A673 (cell line): ENCODE results near the gene ABCA13. TPM values are rescaled to one million over a fixed set of nuclear protein-coding genes. Genes with fewer than 3 reads are reported as not detected.
A peak's percentile ranks its signal among the peaks of the same experiment; 100 is the strongest.

Experiments
- BruUV-seq: library from RNA; stranded (reverse); fragments of 400-500 nt; replicated peaks from 2 replicates; lab custom pipeline; 2021; lab: Mats Ljungman, UMichigan
- CTCF ChIA-PET: fragments of 300-600 bp; sonication (Branson Sonifier 250); formaldehyde crosslinking; loops from one replicate; lab custom pipeline; 2022; ENCODE audit warnings: antibody characterized with exemption; lab: Charles Lee
- POLR2A ChIA-PET: fragments of 300-600 bp; sonication (Branson Sonifier 250); formaldehyde crosslinking; loops from one replicate; lab custom pipeline; 2022; ENCODE audit warnings: antibody characterized with exemption; ENCODE audit not compliant: low non-redundant PET; lab: Charles Lee
- DNase-seq: peaks from one replicate; pipeline ENCODE4 v3.0.0-alpha.2; 2015; ENCODE audit warnings: low spot score
- H3K27ac ChIP-seq: fragments of 200-600 bp; sonication (generic); 2 replicates; pipeline ENCODE4 v1.5.1; 2016; ENCODE audit warnings: mixed run types, low read depth, mild to moderate bottlenecking, mixed read lengths, antibody characterized with exemption, low read length; ENCODE audit not compliant: poor library complexity, severe bottlenecking
- H3K27me3 ChIP-seq: fragments of 200-600 bp; sonication (generic); replicated peaks from 2 replicates; pipeline ENCODE4 v1.6.1; 2017; ENCODE audit warnings: mixed run types, low read depth, mild to moderate bottlenecking, mixed read lengths, antibody characterized with exemption, low read length; ENCODE audit not compliant: insufficient read depth, poor library complexity
- H3K36me3 ChIP-seq: fragments of 200-600 bp; sonication (generic); 2 replicates; pipeline ENCODE4 v1.6.1; 2016; ENCODE audit warnings: mixed run types, mild to moderate bottlenecking, mixed read lengths, antibody characterized with exemption, low read length; ENCODE audit not compliant: insufficient read depth, poor library complexity, severe bottlenecking
- H3K4me1 ChIP-seq: fragments of 200-600 bp; sonication (generic); 2 replicates; pipeline ENCODE4 v1.6.1; 2017; ENCODE audit warnings: mixed run types, mild to moderate bottlenecking, mixed read lengths, antibody characterized with exemption, low read length; ENCODE audit not compliant: insufficient read depth, poor library complexity, severe bottlenecking
- H3K4me3 ChIP-seq: fragments of 200-600 bp; sonication (generic); 2 replicates; pipeline ENCODE4 v1.5.1; 2016; ENCODE audit warnings: low read depth, mixed run types, mild to moderate bottlenecking, mixed read lengths, low read length; ENCODE audit not compliant: poor library complexity, severe bottlenecking
- H3K9me3 ChIP-seq: fragments of 200-600 bp; sonication (generic); 2 replicates; pipeline ENCODE4 v1.6.1; 2016; ENCODE audit warnings: mixed run types, low read depth, mild to moderate bottlenecking, mixed read lengths, antibody characterized with exemption, low read length; ENCODE audit not compliant: poor library complexity, severe bottlenecking
- EZH2 ChIP-seq: fragments of 200-600 bp; sonication (generic); IDR thresholded peaks from 2 replicates; pipeline ENCODE4 v1.6.1; 2017; ENCODE audit warnings: borderline replicate concordance, low read depth, mild to moderate bottlenecking, mixed read lengths, antibody characterized with exemption, low read length; ENCODE audit not compliant: poor library complexity, severe bottlenecking
- intact Hi-C: fragments of 100-400 bp; cut with micrococcal nuclease; formaldehyde crosslinking; loops from one replicate; pipeline ENCODE4 v1.10.0; 2022; ENCODE audit not compliant: unreplicated experiment
- total RNA-seq: library from RNA; stranded (reverse); gene quantifications from 2 replicates; pipeline ENCODE4 v1.2.3, GENCODE V29; 2021
- TF ChIP-seq, protein P1 (sequence below): fragments of 300-800, 200-600 bp; sonication (generic); conservative IDR thresholded peaks from 2 replicates; pipeline ENCODE4 v1.5.1; 2017; ENCODE audit warnings: low read depth, mild to moderate bottlenecking, antibody characterized with exemption, low read length, moderate library complexity, mixed read lengths

ABCA13 gene
- total RNA-seq, 1 experiment from 2014 or later = 15.6 TPM

GRCh38 chr7:48173313-48173712 is 2.1 kb downstream of the ABCA13 start:
- Histone ChIP-seq H3K27me3 (no peaks in the 10 kb centered on the region), H3K4me3 (peak overlapping the region; percentile 13), H3K9me3 (no peaks in the 10 kb centered on the region), H3K27ac (no peak overlapping the region), H3K36me3 (no peaks in the 10 kb centered on the region), H3K4me1 (no peaks in the 10 kb centered on the region)
- no peak for TF ChIP-seq EZH2
- TF ChIP-seq, protein P1, sequence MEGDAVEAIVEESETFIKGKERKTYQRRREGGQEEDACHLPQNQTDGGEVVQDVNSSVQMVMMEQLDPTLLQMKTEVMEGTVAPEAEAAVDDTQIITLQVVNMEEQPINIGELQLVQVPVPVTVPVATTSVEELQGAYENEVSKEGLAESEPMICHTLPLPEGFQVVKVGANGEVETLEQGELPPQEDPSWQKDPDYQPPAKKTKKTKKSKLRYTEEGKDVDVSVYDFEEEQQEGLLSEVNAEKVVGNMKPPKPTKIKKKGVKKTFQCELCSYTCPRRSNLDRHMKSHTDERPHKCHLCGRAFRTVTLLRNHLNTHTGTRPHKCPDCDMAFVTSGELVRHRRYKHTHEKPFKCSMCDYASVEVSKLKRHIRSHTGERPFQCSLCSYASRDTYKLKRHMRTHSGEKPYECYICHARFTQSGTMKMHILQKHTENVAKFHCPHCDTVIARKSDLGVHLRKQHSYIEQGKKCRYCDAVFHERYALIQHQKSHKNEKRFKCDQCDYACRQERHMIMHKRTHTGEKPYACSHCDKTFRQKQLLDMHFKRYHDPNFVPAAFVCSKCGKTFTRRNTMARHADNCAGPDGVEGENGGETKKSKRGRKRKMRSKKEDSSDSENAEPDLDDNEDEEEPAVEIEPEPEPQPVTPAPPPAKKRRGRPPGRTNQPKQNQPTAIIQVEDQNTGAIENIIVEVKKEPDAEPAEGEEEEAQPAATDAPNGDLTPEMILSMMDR = no peak
- no peak for DNase-seq
- intact Hi-C loops = no loop called here
- CTCF ChIA-PET = no interaction called here
- no TSS peak for BruUV-seq
- POLR2A ChIA-PET = no interaction called here

- Histone ChIP-seq H3K9me3 (no peaks in the 10 kb centered on the region), H3K27me3 (no peaks in the 10 kb centered on the region), H3K4me3 (peak overlapping the region; percentile 13), H3K36me3 (no peaks in the 10 kb centered on the region), H3K4me1 (no peaks in the 10 kb centered on the region), H3K27ac (no peak overlapping the region)
- intact Hi-C loops = no loop called here
- no TSS peak for BruUV-seq
- POLR2A ChIA-PET = no interaction called here
- no peak for TF ChIP-seq EZH2
- TF ChIP-seq, protein P1 = no peak
- DNase-seq = no peak
- CTCF ChIA-PET = no interaction called here
These were observed 2.6 kb downstream of the ABCA13 start for GRCh38 chr7:48173756-48174382.

DNA sequence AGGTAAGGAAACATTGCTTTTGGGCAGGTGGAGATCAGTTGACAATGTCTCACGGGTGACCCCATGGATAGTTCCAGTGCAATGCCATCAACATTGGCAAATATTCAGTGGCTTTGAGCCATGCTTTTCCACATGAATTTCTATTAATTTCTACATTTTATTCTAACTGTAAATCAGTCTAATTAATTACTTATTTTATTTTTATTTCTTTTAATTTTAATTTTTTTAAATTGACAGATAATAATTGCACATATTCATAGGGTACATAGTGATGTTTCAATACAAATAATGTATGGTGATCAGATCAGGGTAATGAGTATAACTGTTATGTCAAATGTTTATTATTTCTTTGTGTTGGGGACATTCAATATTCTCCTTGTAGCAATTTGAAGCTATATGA is 3.8 kb downstream of the ABCA13 start:
- CTCF ChIA-PET = no interaction called here
- no peak for TF ChIP-seq EZH2
- TF ChIP-seq, protein P1 = no peak
- H3K4me1 ChIP-seq = no peaks in the 10 kb centered on the region
- no TSS peak for BruUV-seq
- H3K27ac ChIP-seq = no peak overlapping the region
- no peaks in the 10 kb centered on the region for H3K36me3 ChIP-seq
- H3K4me3 ChIP-seq = no peak overlapping the region
- DNase-seq = no peak
- POLR2A ChIA-PET = no interaction called here
- H3K9me3 ChIP-seq = no peaks in the 10 kb centered on the region
- intact Hi-C loops = no loop called here
- H3K27me3 ChIP-seq = no peaks in the 10 kb centered on the region
